ENCODE measurements around the gene GALK2.

The GALK2 gene

GRCh38 chr15:49134683-49135341 is 35.2 kb upstream of the GALK2 start:
- no peak overlapping the region for H3K4me3 ChIP-seq (ENCODE audit: low read depth, low read length)

GRCh38 chr15:49135342-49135857 is 34.6 kb upstream of the GALK2 start:
- TF ChIP-seq CTCF (IDR thresholded peaks at IDR 0.05; ENCODE audit: borderline replicate concordance, insufficient read depth, low read depth, low read length) = no peak

More at GRCh38 chr15:49134683-49135341, 35.2 kb upstream of the GALK2 start:
- no peak for TF ChIP-seq CTCF (IDR thresholded peaks at IDR 0.05; ENCODE audit: borderline replicate concordance, insufficient read depth, low read depth, low read length)

GRCh38 chr15:49135911-49136310 is 34.1 kb upstream of the GALK2 start:
- H3K4me3 ChIP-seq (ENCODE audit: low read depth, low read length) = no peak overlapping the region
- no peak for TF ChIP-seq CTCF (IDR thresholded peaks at IDR 0.05; ENCODE audit: borderline replicate concordance, insufficient read depth, low read depth, low read length)

More at GRCh38 chr15:49135342-49135857, 34.6 kb upstream of the GALK2 start:
- H3K4me3 ChIP-seq (ENCODE audit: low read depth, low read length) = no peak overlapping the region

GRCh38 chr15:49137861-49138260 is 32.2 kb upstream of the GALK2 start:
- TF ChIP-seq CTCF (IDR thresholded peaks at IDR 0.05; ENCODE audit: borderline replicate concordance, insufficient read depth, low read depth, low read length) = no peak
- H3K4me3 ChIP-seq (ENCODE audit: low read depth, low read length) = no peak overlapping the region

GRCh38 chr15:49145651-49146609 is 24.1 kb upstream of the GALK2 start:
- no peak overlapping the region for H3K4me3 ChIP-seq (ENCODE audit: low read depth, low read length)
- peak; percentile 41; the same call in 1 of the 2 replicates for TF ChIP-seq CTCF (IDR thresholded peaks at IDR 0.05; ENCODE audit: borderline replicate concordance, insufficient read depth, low read depth, low read length)

GRCh38 chr15:49148298-49148697 is 21.7 kb upstream of the GALK2 start:
- H3K4me3 ChIP-seq (ENCODE audit: low read depth, low read length) = no peak overlapping the region
- no peak for TF ChIP-seq CTCF (IDR thresholded peaks at IDR 0.05; ENCODE audit: borderline replicate concordance, insufficient read depth, low read depth, low read length)
